Gastroesophageal sphincter (tissue), 4 donors: ENCODE data around the gene FAM118A. TPM values are rescaled to one million over a fixed set of nuclear protein-coding genes. Genes with fewer than 3 reads are reported as not detected.

Experiments used
- ATAC-seq: fragments of 150-250 bp; one replicate; pipeline ENCODE4 v1.9.1; 2016; ENCODE audit warnings: mild to moderate bottlenecking, moderate library complexity
- H3K27ac ChIP-seq, 4 donors: fragments of 200-600 bp; sonication (generic) in 3 of 4; 1 replicate in 3 of 4; 2 replicates in 1 of 4; pipeline ENCODE4 v1.5.1; 2016 to 2019
- H3K27me3 ChIP-seq: fragments of 200-600 bp; sonication (generic); one replicate; pipeline ENCODE4 v1.5.1; 2019
- H3K36me3 ChIP-seq, 2 donors: fragments of 200-600 bp; sonication (generic); one replicate each; pipeline ENCODE4 v1.5.1; 2019; ENCODE audit warnings: control low read depth in 1 of 2
- H3K4me1 ChIP-seq, 3 donors: fragments of 200-600 bp; sonication (generic); 1 replicate in 2 of 3; 2 replicates in 1 of 3; pipeline ENCODE4 v1.5.1; 2016 to 2019; ENCODE audit warnings: control low read depth in 2 of 3
- H3K4me3 ChIP-seq, 2 donors: fragments of 200-600 bp; sonication (generic); one replicate each; pipeline ENCODE4 v1.5.1; 2019; ENCODE audit warnings: mild to moderate bottlenecking in 1 of 2, moderate library complexity in 1 of 2
- H3K9me3 ChIP-seq, 3 donors: fragments of 200-600 bp; sonication (generic); one replicate each; pipeline ENCODE4 v1.5.1; 2017 to 2019; ENCODE audit warnings: control low read depth in 2 of 3
- EP300 ChIP-seq: sonication (generic); formaldehyde crosslinking; IDR thresholded peaks from one replicate; pipeline ENCODE4 v1.6.1; 2017; ENCODE audit warnings: antibody characterized with exemption, mild to moderate bottlenecking
- POLR2A ChIP-seq, 2 donors: fragments of 450-650 bp; IDR thresholded peaks; one replicate each; pipeline ENCODE4 v1.6.1; 2017; ENCODE audit warnings: antibody characterized with exemption in 2 of 2, mild to moderate bottlenecking in 2 of 2, moderate library complexity in 1 of 2
- POLR2AphosphoS5 ChIP-seq: sonication (generic); formaldehyde crosslinking; IDR thresholded peaks from one replicate; pipeline ENCODE4 v1.6.1; 2017; ENCODE audit warnings: antibody characterized with exemption
- WGBS, 2 donors: methylation state at CpG; one replicate each; pipeline ENCODE4 v1.1.5; 2018; ENCODE audit warnings: low coverage in 1 of 2; 5-methylcytosine and 5-hydroxymethylcytosine counted together
- total RNA-seq, 4 donors: library from RNA; depleted of rRNA; stranded (reverse); fragments of >200 nt; gene quantifications; one replicate each; pipeline ENCODE4 v1.1.0, GENCODE V29; 2016
- TF ChIP-seq, protein P1 (sequence below), 4 experiments: fragments of 200-600 bp in 2 of 4; fragments of 450-650 bp in 2 of 4; sonication (generic) in 1 of 4; IDR thresholded peaks; one replicate each; pipeline ENCODE4 v1.5.1; 2017 to 2019; ENCODE audit warnings: antibody characterized with exemption in 4 of 4, mild to moderate bottlenecking in 2 of 4, moderate library complexity in 2 of 4

FAM118A gene
- total RNA-seq, 4 donors from 2014 or later: 17.4 to 82.9 (median 29.6) TPM

- Histone ChIP-seq H3K27me3 (no peaks in the 10 kb centered on the region), H3K36me3 (peaks cover 0 to under 1% of the 10 kb centered on the region in 2 donors), H3K4me1 (peaks cover 0 to 65% (median 29%) of the 10 kb centered on the region in 3 donors), H3K27ac (peak overlapping the region; percentile 85 to 96 (median 86)), H3K4me3 (no peak overlapping the region), H3K9me3 (no peaks in the 10 kb centered on the region)
- ATAC-seq: no peak
- no peak for TF ChIP-seq POLR2A (IDR thresholded peaks at IDR 0.05)
- TF ChIP-seq, protein P1, sequence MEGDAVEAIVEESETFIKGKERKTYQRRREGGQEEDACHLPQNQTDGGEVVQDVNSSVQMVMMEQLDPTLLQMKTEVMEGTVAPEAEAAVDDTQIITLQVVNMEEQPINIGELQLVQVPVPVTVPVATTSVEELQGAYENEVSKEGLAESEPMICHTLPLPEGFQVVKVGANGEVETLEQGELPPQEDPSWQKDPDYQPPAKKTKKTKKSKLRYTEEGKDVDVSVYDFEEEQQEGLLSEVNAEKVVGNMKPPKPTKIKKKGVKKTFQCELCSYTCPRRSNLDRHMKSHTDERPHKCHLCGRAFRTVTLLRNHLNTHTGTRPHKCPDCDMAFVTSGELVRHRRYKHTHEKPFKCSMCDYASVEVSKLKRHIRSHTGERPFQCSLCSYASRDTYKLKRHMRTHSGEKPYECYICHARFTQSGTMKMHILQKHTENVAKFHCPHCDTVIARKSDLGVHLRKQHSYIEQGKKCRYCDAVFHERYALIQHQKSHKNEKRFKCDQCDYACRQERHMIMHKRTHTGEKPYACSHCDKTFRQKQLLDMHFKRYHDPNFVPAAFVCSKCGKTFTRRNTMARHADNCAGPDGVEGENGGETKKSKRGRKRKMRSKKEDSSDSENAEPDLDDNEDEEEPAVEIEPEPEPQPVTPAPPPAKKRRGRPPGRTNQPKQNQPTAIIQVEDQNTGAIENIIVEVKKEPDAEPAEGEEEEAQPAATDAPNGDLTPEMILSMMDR (IDR thresholded peaks at IDR 0.05): no peak
- TF ChIP-seq EP300: no peak
- no peak for TF ChIP-seq POLR2AphosphoS5
- 79 to 92% methylated on average over 3 to 9 of the region's 9 CpGs for WGBS, 2 donors
Observed at GRCh38 chr22:45316796-45317526, 7.2 kb downstream of the FAM118A start.

DNA sequence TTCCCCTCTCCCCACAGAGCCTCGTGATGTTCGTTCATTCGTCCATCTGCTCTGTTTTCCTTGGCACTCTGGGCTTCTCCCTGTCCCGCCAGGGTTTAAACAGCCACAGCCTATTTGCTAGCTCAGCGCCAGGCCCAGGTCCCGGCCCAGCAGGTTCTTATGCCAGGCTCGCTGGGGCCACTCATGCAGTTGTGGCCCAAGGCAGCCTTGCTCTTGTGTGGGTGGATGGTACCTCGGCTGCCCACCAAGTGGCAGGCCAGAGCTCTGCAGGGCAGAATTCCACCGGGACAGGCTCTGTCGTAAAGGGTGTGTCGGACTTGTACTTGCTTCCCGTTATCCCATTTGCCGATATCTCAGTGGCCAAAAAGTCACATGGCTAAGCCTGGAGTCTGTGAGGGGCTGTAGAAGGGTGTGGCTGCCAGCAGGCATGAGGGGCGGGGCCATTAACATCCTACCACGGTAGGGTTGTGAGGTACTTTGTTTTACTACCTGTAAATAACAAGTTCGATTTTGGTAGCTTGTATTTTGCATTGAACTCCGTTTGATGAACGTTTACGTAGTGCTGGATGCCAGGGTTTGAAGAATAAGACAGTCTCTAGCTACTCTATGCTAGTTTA, 7.9 kb downstream of the FAM118A start:
- WGBS, 2 donors: 30 to 34% methylated on average over 9 to 12 of the region's 19 CpGs
- Histone ChIP-seq H3K27ac (peak overlapping the region; percentile 85 to 96 (median 86)), H3K36me3 (peaks cover 0 to 8% of the 10 kb centered on the region in 2 donors), H3K4me1 (peaks cover 0 to 59% (median 29%) of the 10 kb centered on the region in 3 donors), H3K9me3 (no peaks in the 10 kb centered on the region), H3K4me3 (peak overlapping the region in 1 of 2 donors; percentile 8), H3K27me3 (no peaks in the 10 kb centered on the region)
- peak; percentile 73 for ATAC-seq
- TF ChIP-seq POLR2AphosphoS5 (peak; percentile 43), EP300 (no peak), POLR2A (IDR thresholded peaks at IDR 0.05) (no peak)
- TF ChIP-seq, protein P1 (IDR thresholded peaks at IDR 0.05): peak in 3 of 4 experiments; percentile 51 to 75 (median 60)

GRCh38 chr22:45318168-45318557, 8.4 kb downstream of the FAM118A start:
- H3K9me3 ChIP-seq: no peaks in the 10 kb centered on the region
- peak overlapping the region; percentile 85 to 96 (median 86) for H3K27ac ChIP-seq
- peak; percentile 77 for ATAC-seq
- 3 to 8% methylated on average over 7 to 8 of the region's 8 CpGs for WGBS, 2 donors
- peak overlapping the region in 1 of 2 donors; percentile 8 for H3K4me3 ChIP-seq
- peaks cover 0 to 13% of the 10 kb centered on the region in 2 donors for H3K36me3 ChIP-seq
- peaks cover 0 to 59% (median 29%) of the 10 kb centered on the region in 3 donors for H3K4me1 ChIP-seq
- no peaks in the 10 kb centered on the region for H3K27me3 ChIP-seq
- TF ChIP-seq EP300: no peak
- no peak for TF ChIP-seq POLR2A (IDR thresholded peaks at IDR 0.05)

DNA sequence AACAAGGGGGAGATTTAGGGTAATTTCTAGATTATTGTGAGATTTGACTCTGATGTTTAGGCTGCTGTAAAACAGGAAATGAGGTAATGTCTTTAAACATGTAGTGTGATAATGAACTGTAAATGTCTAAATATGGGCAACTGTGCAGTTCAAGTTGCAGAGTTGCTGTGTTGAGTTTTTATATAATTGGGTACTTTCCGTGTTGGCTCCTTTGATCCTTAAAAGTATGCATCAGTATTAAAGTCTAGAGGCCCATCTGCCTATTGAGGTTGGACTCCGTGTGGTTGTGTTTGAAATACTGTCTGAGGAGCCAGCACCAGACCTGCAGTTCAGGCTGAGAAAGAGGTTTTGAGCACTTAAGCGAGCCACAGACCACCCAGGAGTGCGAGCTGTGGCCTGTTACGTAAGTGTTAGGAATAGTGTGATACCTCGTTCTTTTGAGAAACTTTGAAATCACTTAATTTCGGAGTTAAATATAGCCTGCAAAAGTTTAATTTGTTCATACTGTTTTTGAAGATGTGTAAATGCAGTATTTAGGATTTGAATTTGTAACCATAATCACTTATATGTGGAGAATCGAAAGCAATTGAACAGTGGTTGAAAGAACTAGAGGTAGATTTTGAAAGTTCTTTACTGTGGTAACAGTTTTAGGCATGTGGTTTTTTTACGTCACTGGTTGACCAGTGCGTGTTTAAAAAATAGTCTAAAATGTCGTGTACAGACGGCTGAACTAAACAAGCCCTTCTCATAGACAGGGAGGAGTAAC, 9.0 kb downstream of the FAM118A start:
- Histone ChIP-seq H3K9me3 (no peaks in the 10 kb centered on the region), H3K4me3 (no peak overlapping the region), H3K27ac (peak overlapping the region; percentile 85 to 96 (median 86)), H3K4me1 (peaks cover 0 to 54% (median 29%) of the 10 kb centered on the region in 3 donors), H3K36me3 (peaks cover 0 to 19% of the 10 kb centered on the region in 2 donors), H3K27me3 (no peaks in the 10 kb centered on the region)
- WGBS, 2 donors: 23% methylated on average over 12 of the region's 12 CpGs
- TF ChIP-seq POLR2A (IDR thresholded peaks at IDR 0.05): no peak
- no peak for TF ChIP-seq EP300
- no peak for TF ChIP-seq POLR2AphosphoS5
- TF ChIP-seq, protein P1 (IDR thresholded peaks at IDR 0.05): no peak
- peak; percentile 13 for ATAC-seq

DNA sequence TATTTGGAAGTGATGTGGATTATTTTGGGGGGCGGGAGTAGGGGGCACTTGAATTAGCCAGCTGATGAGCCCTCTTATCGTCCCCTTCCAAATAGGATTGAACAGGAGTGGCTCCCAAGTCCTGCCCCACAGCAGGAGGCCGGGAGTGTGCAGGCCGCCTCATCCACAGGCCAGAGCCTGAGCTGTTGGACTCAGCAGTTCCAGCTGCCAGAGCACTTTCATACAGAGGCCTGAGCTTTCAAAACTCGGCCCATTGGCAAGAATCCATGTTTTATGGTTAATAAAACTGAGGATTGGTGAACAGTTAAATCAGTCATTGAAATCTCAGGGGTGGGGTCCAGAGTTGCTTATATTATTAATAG, 9.6 kb downstream of the FAM118A start:
- Histone ChIP-seq H3K4me1 (peaks cover 0 to 48% (median 29%) of the 10 kb centered on the region in 3 donors), H3K9me3 (no peaks in the 10 kb centered on the region), H3K4me3 (no peak overlapping the region), H3K27ac (peak overlapping the region; percentile 85 to 96 (median 86)), H3K27me3 (no peaks in the 10 kb centered on the region), H3K36me3 (peaks cover 0 to 24% of the 10 kb centered on the region in 2 donors)
- 17 to 40% methylated on average over 1 to 2 of the region's 5 CpGs for WGBS, 2 donors
- peak; percentile 53 for ATAC-seq
- TF ChIP-seq, protein P1 (IDR thresholded peaks at IDR 0.05): no peak
- TF ChIP-seq POLR2AphosphoS5 (no peak), POLR2A (IDR thresholded peaks at IDR 0.05) (no peak), EP300 (no peak)
